HG03064 (cell line): ENCODE data around the gene ETV3L.

Experiments used
- ATAC-seq: cut with Tn5 transposase; IDR thresholded peaks from one replicate; pipeline ENCODE4 v1.9.1; 2021; ENCODE audit warnings: low read depth; ENCODE audit not compliant: unreplicated experiment

The ETV3L gene

DNA sequence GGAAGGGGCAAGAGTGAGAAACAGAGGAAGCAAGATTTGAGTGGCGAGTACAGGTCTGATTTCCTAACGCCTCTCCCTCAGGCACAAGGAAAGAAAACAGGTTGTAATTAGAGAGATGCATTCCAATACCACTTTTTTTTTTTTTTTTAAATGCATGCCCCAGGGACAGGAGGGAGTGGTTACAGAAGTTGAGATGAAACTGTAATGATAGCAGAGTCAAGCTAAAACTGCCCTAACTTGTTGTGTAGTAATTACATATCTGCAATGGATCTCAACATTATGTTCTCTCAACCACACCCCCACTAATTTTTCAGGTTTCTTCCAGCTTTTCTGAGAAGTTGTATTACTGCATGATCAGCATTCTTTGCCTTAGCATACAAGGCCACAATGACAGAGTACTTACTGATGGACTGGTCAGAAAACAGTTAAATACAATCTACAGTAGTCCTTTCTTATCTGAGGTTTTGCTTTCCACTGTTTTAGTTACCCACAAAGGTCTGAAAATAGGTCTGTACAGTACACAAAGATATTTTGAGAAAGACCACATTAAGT lies 33.1 kb upstream of the ETV3L start:
- ATAC-seq: no peak

DNA sequence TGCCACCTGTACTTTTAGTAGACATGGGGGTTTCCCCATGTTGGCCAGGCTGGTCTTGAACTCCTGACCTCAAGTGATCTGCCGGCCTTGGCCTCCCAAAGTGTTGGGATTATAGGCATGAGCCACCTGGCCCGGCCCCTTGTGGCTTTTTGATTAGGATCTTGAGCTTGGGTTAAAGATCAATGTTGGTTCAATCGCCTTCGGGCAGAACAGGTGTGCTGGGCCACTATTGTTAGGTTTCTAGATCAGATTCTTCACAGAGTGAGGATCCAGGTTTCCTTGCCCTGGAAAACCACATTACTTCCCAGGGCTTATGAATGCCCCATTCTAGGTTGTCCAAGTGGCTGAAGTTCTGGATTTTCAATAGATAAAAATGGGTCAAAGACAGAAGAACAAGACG lies 32.5 kb upstream of the ETV3L start:
- no peak for ATAC-seq

DNA sequence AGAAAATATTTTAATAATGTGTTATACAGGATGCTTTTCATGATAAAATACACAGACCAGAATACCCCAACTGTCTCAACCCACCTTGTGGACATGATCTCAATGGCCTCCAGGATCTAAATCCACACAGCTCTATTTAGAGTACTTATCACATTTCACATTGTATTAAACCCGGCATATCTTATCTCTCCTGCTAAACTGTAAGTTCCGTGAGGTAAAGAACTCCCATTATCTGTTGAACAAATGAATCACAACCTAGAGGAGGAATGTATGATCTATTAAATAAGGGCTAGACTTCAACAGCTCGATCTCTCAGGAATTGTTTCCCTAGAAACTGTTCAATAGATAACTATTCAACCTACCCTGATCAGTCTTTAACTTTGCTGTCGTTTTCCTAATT lies 31.7 kb upstream of the ETV3L start:
- ATAC-seq: no peak

DNA sequence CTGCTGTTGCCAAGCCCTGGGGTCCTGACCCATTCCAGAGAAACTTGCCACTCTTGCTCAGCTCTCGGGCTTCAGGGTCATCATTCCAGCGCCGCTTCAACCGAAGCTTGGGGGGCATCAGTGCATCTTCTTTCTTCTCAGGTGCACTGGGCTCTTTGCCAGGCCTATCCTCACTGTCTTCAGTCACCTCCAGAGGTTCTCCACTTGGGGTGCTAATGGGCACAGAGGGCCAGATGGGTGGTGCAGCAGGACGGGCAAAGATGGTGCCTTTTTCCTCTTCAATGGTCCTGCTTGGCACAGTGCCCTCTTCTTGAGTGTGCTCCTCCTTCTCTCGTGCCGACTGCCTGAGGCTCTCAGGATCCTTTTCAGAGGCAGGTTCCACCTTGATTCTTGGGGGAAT lies 25.2 kb upstream of the ETV3L start:
- ATAC-seq: no peak

DNA sequence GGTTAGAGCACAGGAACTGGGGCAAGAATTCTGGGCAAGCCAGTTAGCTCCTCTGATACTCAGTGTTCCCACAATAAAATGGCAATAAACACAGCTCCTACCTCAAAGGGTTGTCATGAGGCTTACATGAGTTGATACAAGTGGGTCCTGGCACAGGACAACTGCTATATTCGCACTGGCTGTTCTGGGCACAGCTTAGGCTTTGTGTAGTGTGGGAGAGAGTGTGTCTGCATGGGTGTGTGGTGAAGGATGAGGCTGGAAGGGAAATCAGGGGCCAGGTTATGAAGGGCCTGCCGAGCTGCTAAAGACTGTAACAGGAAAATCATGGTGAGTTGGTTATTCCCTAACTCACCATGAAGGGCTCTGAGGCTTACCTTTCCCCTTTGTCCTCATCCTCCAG lies 19.8 kb upstream of the ETV3L start:
- no peak for ATAC-seq

DNA sequence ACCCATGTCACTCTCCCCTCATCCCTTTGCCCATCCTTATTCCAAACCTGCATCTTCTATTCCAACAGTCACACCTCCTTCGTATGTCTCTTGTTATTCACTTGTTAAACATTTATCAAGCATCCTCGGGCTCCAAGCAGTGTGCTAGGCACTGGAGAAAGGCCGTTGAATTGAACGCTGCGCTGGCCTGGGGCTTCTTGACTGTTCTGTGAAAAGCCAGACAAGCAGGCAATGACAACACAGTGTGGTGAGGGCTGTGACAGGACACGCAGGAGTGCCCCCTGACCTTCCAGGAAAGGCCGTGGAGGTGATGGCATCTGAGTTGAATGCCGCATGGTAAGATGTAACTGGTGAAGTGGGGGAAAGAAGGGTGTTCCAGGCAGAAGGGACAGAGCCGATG lies 19.4 kb upstream of the ETV3L start:
- ATAC-seq: no peak

DNA sequence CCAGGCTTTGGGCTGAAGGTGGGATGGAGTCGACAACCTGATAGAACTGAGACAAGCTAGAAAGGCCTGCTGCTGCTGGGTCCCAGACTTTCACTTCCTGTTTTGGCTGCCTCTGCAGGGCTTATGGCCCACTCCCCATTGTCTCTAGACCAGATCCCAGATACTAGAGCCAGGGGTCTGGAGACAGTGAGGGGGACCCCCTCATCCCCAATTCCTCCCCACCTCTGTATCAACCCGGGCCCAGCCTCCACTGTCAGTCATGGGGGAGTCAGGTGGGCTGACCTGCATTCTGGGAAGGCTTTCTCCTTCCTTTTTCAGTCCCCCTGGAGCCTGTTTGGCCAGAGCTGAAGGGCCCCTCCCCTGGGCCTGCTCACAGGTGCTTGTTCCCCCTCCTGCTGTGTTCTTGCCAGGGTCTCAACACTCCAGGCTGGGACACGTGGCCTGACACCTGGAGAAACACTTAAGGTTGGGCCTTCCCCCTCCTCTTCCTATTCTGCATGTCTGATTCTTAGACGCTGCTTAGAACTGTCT lies 18.0 kb upstream of the ETV3L start:
- no peak for ATAC-seq

DNA sequence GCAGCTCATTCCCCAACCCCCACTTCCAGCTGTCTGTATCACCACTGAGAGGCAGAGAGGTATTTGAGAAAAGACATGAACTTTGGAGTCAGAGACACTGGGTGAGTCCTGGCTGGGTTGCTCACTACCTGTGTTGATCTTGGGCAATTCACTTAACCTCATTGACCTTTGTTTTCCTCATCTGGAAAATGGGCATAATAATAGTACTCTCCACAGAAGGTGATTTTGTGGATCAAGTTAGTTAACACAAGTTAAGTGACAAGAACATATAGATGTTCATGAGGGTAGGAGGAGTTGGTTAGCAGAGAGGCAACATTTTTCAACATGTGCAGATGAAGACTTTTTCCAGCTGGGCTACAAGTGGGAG lies 17.1 kb upstream of the ETV3L start:
- ATAC-seq: no peak

DNA sequence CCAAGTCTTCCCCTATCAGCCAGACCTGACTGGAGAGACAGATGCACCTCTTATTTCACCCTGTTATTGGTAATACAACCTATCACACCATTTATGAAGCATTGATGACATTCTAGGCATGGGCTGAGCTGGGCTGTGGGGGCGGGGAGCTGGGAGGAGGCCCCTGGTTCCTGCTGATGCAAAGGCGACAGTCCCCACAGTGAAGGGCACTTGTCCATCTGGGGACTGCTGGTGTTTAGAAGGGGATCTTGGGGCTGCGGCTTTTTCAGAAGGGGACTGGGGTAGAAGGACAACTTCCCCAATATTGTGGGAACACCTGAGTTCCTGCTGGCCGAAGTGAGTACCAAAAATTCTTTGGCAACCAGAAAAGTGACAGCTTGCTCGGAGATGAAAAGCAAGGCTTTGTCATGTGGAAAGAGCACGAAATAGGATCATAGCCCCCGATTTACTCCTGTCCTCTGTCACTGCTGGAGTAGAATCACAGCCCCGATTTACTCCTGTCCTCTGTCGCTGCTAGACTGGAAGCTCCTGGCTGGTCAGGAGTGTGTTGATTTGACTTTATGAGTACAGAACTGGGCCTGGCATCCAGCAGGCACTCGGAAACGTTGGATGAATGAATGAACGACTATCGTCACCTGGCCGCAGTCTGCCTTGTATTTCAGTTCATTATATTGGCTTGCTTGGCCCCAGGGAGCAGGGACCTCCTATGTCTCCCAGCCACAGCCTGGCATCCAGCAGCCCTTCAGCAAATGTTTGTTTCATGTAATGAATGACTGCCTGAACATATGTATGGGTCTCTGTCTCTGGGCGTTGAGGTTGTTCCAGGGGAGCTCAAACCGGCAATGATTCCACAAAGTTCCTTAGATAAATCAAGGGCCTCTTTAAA lies 16.5 kb upstream of the ETV3L start:
- no peak for ATAC-seq

DNA sequence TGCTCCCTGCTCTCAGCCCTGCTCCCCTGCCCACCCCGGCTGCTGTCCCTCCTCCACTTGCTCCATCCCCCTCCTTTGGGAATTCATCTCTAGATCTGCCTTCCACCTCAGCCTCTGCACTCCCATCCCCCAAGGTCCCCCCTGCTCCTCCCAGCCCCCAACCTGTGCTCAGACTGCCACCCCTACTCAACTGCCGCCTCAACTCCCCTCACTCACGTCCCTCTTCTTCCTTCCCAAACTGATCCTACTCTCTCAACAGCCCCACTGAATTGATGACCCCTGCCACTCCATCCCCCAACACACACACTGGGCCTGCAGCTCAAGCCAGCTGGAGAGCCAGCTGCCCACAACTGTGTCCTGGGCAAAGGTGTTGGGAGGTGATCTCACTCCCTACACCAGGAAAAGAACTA lies 15.8 kb upstream of the ETV3L start:
- no peak for ATAC-seq

DNA sequence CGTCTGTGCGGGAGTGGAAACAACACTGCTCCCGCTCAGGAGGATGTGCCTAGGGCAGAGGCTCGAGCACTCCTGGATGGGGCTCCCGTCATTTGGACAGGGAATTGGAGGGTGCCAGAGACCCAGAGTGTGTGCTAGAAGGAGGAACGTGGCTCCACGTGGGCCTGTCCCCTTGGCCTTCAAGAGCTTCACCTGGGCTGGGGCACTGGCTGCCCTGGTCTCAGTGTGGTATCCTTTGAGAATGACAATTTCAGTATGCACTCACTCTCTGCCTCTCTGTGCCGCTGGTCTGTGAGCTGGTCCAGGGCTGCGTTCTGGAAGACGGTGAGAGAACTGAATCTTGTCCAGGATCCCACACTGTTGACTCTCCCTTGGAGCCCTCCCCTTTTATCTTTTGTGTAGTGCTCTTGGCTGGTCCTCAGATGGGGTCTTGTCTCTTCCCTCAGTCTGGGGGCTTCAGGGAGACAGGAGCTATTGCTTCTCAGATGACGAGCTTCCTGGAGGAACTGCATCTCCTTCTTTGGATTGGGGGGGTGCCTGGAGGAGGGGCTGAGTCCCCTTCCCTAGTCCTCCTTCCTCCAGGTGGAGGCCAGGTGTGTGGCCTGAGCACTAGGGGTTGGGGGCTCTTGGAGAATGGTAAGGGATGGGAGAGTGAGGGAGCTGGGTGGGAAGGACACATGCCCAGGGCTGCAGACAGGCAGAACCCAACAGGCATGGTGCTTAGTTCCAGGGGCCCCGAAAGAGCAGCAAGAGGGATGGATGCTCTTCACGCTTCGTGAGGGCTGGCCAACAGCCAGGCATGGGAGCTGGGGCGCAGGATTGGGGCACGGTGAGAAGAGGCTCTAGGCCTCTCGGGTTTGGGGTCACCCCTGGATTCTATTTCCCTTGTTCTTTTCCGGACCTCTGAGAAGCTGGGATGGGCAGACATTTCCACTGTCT lies 14.8 kb upstream of the ETV3L start:
- ATAC-seq: no peak

DNA sequence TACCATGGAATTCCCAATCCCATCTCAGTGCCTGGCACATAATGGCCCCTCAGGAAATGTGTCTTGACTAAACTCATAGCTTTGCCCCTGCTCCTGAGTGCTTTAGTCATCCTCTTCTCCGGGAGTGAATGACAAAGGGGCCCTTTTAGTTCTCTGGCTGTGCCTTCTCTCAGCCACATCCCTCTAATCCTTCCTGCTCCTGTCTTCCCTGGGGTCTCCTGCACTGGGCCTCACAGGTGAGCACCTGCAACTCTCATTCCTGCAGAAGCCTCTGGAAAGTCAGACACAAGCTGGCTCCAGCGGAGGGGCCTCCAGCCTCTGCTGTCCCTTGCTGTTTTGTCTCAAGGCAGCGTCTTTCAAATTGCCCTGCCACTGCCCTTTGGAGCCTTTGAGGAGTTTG lies 14.0 kb upstream of the ETV3L start:
- no peak for ATAC-seq

DNA sequence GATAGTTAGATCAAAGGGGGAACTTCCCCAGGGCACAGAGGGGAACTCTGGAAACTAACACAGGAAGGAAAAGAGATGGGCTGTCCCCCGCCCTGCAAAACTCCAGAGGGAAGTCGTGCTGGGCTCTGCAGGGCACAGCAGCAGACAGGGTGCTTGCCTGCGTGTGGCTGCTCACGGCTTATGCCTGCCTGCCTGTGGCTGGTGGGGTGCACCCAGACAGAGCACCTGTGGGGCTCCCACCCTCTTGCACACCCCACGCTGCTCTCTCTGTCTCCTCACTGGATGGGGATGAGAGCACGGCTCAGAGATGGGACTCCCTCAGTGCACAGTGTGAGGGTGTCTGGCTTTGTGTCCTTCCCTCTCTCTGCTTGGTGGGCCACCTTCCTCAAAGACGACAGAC lies 13.5 kb upstream of the ETV3L start:
- no peak for ATAC-seq

DNA sequence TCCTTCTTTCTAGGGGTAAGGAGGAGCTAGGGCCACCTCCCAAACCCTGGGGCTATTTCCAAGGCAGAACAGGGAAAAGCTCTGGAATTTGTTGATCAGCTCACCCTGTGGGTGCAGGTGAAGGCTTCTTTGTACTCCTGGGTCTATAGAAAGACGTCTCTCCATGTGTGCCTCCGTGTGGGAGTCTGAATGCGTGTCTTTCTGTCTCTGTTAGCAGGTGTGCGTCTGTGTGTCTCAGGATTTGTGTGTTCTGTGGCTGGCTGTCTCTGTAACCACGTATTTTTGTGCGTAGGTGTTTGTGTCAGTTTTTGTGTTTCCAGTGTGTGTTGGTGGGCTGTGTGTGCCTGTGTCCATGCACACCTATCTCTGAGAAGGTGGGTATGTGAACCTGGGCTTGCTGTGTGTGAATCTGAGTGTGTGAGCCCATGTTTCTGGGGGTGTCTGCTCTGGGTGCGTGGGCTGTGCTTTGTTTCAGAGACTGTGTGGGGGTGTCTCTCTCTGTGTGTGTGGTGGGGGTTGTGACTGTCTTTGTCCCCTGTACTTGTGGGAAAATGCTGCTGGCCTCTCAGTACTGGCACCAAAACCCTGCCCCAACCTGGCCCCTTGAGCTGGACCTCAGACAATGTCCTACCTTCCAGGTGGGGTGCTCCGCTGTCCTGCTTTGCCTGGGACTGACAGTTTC lies 12.7 kb upstream of the ETV3L start:
- no peak for ATAC-seq

DNA sequence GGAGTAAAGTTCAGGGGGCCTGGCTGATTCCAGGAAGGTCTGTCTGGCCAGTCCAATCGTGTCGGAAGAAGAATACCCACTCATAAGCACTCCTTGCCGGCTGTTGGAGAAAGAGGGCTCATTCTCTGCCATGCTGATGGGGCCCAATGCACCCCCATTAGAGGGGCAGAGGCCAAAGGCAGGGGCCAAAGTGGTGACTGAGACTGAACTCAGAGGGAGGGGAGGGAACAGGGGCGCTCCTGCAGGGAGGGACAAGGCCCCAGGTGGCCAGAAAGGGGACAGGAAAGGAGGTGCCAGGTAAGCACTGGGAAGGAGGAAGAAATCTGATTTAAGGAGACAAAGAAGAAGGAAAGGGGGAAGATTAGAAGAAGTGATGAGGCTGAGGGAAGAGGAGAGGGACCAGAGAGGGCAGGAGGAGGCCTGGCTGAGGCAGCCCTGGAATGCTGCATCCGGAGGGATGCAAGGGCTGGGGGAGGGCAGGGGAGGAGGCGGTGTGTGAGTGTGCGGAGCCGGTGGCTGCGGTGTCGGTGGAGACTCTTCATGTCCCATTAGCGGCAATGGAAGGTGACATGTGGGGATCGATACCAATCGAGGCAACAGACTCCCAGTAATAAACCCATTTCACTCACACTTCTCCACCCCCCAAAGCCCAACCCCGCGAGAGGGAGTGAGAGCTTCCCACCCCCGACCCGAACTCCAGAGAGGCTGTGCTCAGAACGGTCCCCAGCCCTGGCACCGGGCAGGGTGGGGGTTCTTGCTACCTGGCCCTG lies 12.0 kb upstream of the ETV3L start:
- no peak for ATAC-seq

DNA sequence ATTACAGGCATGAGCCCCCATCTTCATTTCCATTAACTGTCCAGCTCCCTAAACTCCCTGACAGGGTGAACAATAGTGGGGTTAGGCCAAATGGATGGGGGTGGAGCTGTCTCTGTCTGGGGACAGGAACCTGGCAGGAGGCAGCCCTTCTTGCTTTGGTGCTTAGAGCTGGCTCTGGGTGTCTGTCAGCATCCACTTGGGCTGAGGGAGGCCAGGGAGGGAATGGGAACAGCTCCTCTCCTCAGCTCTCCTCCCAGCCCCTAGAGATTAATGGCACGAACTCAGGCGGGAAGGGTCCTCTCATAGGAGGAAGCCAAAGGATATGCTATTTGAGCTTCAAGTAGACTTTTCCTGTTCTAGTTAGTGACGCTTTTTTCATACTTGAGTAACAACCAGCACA lies 11.1 kb upstream of the ETV3L start:
- no peak for ATAC-seq

DNA sequence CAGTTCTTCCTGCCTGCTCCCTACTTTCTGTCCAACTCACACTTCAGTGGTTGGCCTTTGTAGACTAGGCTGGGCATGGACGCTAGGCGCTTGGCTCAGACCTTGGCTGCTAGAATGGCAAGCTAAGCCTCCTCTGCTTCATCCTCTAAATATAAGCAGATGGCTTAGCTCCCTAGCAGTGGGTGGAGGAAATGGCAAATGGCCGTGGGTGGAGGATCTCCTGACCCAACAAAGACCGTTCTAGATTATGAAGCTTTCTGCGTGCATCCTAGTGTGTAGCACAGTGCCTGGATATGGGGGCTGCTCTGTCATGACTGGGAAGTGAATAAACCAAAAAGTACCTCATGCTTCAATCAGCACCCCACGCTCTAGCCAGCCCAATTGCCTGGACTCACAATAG lies 10.4 kb upstream of the ETV3L start:
- ATAC-seq: no peak

DNA sequence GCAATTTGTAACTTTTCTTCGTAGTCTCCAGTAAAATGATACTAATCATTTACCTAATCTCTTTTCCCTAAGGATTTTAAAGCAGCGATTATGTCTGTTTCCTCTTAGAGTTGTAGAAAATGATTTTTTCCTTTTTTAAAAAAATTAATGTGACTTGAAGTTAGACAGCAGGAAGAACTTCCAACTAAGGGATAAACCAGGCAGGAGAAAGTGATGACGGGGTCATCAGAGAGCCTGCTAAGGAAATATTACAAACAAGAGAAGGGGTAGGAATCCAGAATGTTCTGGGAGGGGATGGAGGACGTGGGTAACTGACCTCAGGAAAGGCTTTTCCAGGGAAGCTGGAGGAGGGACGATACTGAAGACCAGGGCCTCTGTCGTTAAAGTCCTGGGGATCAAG lies 8.8 kb upstream of the ETV3L start:
- no peak for ATAC-seq

DNA sequence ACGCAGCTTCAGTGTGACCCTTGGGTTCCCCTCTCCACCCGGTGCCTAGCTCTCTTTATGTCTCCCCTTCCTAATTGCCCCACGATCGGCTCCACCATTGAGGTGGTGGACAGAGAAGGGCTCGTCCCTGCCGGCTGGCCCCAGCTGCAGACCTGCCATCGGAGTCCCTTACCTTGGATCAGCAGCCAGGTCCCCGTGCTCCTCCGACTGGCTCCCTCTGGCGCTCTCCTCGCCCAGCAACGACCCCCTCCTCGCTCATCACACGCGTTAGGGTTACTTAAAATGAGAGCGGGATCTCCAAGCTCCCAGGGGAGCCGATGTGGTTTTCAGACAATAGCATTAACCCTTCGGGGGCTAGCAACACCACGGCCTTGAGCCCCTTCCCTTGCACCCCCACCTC lies 8.1 kb upstream of the ETV3L start:
- ATAC-seq: no peak

DNA sequence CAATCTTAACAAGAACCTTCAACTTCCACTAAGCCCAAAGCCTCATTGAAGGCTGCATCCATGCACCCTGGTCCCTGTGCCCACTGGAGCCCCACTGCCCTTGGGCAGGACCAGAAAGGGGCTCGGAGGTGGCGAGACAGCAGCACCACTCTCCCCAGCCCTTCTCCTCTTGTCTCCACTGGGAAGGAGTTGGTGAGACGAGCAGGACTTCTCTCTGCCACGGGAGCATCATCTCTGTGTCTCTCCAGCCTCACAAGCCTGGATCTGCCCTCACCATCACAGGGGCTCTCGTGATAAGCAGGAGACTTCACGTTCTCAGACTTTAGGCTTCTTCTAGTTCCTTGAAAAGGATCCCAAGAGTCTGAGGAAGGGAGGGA lies 7.2 kb upstream of the ETV3L start:
- no peak for ATAC-seq
